Astrocyte (in vitro differentiated cells and primary cell): ENCODE results near the gene PKM. TPM values are rescaled to one million over a fixed set of nuclear protein-coding genes. Genes with fewer than 3 reads are reported as not detected.

ENCODE experiments used
- DNase-seq: peaks from one replicate; pipeline ENCODE4 v3.0.0-alpha.2; 2010; ENCODE audit warnings: low read depth
- FAIRE-seq: peaks from 2 replicates; lab custom pipeline; 2011; peaks lifted over from hg19 to GRCh38; lab: Jason Lieb, UNC
- H2AFZ ChIP-seq: 2 replicates; pipeline ENCODE4 v1.6.0; 2012; ENCODE audit warnings: low read depth, low read length, inconsistent platforms
- H3K27ac ChIP-seq: 2 replicates; pipeline ENCODE4 v1.5.1; 2011; ENCODE audit warnings: low read depth, low read length, inconsistent platforms
- H3K27me3 ChIP-seq: 2 replicates; pipeline ENCODE4 v1.6.0; 2011; ENCODE audit warnings: low read length, inconsistent platforms; ENCODE audit not compliant: insufficient read depth
- H3K36me3 ChIP-seq: 2 replicates; pipeline ENCODE4 v1.5.1; 2011; ENCODE audit warnings: low read length, inconsistent platforms; ENCODE audit not compliant: insufficient read depth
- H3K4me1 ChIP-seq: 2 replicates; pipeline ENCODE4 v1.5.1; 2011; ENCODE audit warnings: low read length, inconsistent platforms; ENCODE audit not compliant: insufficient read depth
- H3K4me2 ChIP-seq: 2 replicates; pipeline ENCODE4 v1.6.0; 2012; ENCODE audit warnings: low read length, inconsistent platforms
- H3K4me3 ChIP-seq: 2 replicates; pipeline ENCODE4 v1.5.1; 2011; ENCODE audit warnings: low read depth, mild to moderate bottlenecking, low read length, inconsistent platforms; ENCODE audit not compliant: insufficient read depth
- H3K79me2 ChIP-seq: 2 replicates; pipeline ENCODE4 v1.6.0; 2012; ENCODE audit warnings: mild to moderate bottlenecking, low read length, inconsistent platforms; ENCODE audit not compliant: insufficient read depth
- H3K9ac ChIP-seq: 2 replicates; pipeline ENCODE4 v1.6.0; 2012; ENCODE audit warnings: mild to moderate bottlenecking, low read length, inconsistent platforms
- H3K9me3 ChIP-seq: 2 replicates; pipeline ENCODE4 v1.5.1; 2012; ENCODE audit warnings: low read depth, mild to moderate bottlenecking, low read length, inconsistent platforms; ENCODE audit not compliant: insufficient read depth
- H4K20me1 ChIP-seq: 2 replicates; pipeline ENCODE4 v1.6.0; 2012; ENCODE audit warnings: low read length, inconsistent platforms; ENCODE audit not compliant: insufficient read depth
- H3K27ac Mint-ChIP-seq: one replicate; pipeline ENCODE4 v1.8.0; 2021; ENCODE audit warnings: mild to moderate bottlenecking, mixed read lengths; ENCODE audit not compliant: unreplicated experiment
- H3K27me3 Mint-ChIP-seq: one replicate; pipeline ENCODE4 v1.8.0; 2021; ENCODE audit warnings: low read depth, mixed read lengths; ENCODE audit not compliant: unreplicated experiment
- H3K36me3 Mint-ChIP-seq: one replicate; pipeline ENCODE4 v1.8.0; 2021; ENCODE audit warnings: low read depth, mixed read lengths; ENCODE audit not compliant: unreplicated experiment
- H3K4me1 Mint-ChIP-seq: one replicate; pipeline ENCODE4 v1.8.0; 2021; ENCODE audit warnings: low read depth, mixed read lengths; ENCODE audit not compliant: unreplicated experiment
- H3K4me3 Mint-ChIP-seq: one replicate; pipeline ENCODE4 v1.8.0; 2021; ENCODE audit warnings: mild to moderate bottlenecking, moderate library complexity, mixed read lengths; ENCODE audit not compliant: unreplicated experiment
- H3K9me3 Mint-ChIP-seq: one replicate; pipeline ENCODE4 v1.8.0; 2021; ENCODE audit warnings: mild to moderate bottlenecking, mixed read lengths; ENCODE audit not compliant: unreplicated experiment
- EZH2 ChIP-seq: IDR thresholded peaks from 2 replicates; pipeline ENCODE4 v1.6.1; 2012; ENCODE audit warnings: mild to moderate bottlenecking, low read length, inconsistent platforms; ENCODE audit not compliant: insufficient read depth
- total RNA-seq: library from RNA; stranded (reverse); gene quantifications from 2 replicates; pipeline ENCODE4 v1.2.1, GENCODE V29; 2021
- TF ChIP-seq, protein P1 (sequence below): IDR thresholded peaks from 2 replicates; pipeline ENCODE4 v1.5.1; 2011; ENCODE audit warnings: low read depth, mild to moderate bottlenecking, inconsistent platforms, low read length, moderate library complexity; ENCODE audit not compliant: insufficient read depth

Gene PKM
- total RNA-seq, 1 donor from 2014 or later, result 2,288 TPM

DNA sequence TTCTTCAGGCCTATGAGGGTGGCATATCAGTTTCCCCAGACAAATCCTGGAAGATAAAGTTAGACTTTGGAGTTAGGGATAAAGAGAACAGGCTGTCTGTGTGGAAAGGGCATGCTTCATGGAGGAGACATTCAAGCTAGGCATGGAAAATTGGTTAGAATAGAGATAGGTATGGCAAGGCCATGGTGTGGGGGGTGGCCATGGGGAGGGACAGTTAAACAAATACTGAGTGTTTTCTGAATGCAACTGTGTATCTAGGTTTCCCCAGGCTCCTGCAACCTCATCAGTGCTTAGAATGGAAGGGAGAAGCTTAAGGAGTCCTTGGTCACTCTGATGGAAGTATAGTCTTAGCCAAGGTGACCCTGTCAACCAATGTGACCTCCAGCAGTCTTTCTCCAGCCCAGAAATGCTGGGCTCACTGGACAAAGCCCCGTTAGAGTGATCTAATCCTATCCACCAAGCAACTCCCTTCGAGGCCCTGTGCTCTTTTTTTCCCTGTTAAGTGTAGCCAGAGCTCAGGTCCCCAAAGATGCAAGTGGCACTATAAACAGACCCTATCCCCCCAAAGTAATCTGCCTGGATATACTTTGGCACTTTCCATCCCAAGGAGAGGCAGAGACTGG, 5.5 kb upstream of the PKM start:
- Histone ChIP-seq H3K4me3 (peak overlapping the region; percentile 56), H3K27me3 (no peaks in the 10 kb centered on the region), H4K20me1 (no peaks in the 10 kb centered on the region), H3K9ac (peak overlapping the region; percentile 81), H3K4me2 (peak overlapping the region; percentile 81), H3K27ac (peak overlapping the region; percentile 98), H3K4me1 (peaks cover 31% of the 10 kb centered on the region), H3K9me3 (no peaks in the 10 kb centered on the region), H2AFZ (no peak overlapping the region), H3K36me3 (peaks cover 16% of the 10 kb centered on the region), H3K79me2 (peaks cover 20% of the 10 kb centered on the region)
- Mint-ChIP-seq H3K4me1 (peaks cover 44% of the 10 kb centered on the region), H3K36me3 (peaks cover 19% of the 10 kb centered on the region), H3K27ac (peak overlapping the region; percentile 100), H3K4me3 (peak overlapping the region; percentile 82), H3K27me3 (no peaks in the 10 kb centered on the region), H3K9me3 (no peaks in the 10 kb centered on the region)
- TF ChIP-seq, protein P1, sequence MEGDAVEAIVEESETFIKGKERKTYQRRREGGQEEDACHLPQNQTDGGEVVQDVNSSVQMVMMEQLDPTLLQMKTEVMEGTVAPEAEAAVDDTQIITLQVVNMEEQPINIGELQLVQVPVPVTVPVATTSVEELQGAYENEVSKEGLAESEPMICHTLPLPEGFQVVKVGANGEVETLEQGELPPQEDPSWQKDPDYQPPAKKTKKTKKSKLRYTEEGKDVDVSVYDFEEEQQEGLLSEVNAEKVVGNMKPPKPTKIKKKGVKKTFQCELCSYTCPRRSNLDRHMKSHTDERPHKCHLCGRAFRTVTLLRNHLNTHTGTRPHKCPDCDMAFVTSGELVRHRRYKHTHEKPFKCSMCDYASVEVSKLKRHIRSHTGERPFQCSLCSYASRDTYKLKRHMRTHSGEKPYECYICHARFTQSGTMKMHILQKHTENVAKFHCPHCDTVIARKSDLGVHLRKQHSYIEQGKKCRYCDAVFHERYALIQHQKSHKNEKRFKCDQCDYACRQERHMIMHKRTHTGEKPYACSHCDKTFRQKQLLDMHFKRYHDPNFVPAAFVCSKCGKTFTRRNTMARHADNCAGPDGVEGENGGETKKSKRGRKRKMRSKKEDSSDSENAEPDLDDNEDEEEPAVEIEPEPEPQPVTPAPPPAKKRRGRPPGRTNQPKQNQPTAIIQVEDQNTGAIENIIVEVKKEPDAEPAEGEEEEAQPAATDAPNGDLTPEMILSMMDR, result no peak
- TF ChIP-seq EZH2, result no peak
- FAIRE-seq (no peak), DNase-seq (no peak)

DNA sequence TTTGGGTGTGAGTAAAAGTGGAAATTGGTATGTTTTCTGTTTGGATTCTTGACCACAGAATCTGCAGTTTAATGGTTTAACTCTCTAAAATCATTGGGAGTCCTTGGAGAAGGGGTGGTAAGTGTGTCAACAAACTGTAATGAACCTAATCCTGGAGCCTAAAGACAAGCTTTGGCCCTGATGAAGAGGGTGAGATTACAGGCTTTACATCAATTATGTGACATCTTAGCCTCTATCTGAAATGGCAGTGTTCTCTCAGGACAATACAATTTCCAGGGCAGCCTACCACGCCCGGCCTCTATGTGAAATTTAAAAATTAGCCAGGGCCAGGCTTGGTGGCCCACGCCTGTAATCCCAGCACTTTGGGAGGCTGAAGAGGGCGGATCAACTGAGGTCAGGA, 4.3 kb upstream of the PKM start:
- Histone ChIP-seq H3K9me3 (no peaks in the 10 kb centered on the region), H3K27ac (no peak overlapping the region), H3K4me2 (no peak overlapping the region), H3K4me1 (peaks cover 31% of the 10 kb centered on the region), H3K79me2 (peaks cover 29% of the 10 kb centered on the region), H3K9ac (no peak overlapping the region), H3K36me3 (peaks cover 6% of the 10 kb centered on the region), H3K27me3 (no peaks in the 10 kb centered on the region), H2AFZ (no peak overlapping the region), H4K20me1 (peaks cover 4% of the 10 kb centered on the region), H3K4me3 (no peak overlapping the region)
- Mint-ChIP-seq H3K4me1 (peaks cover 44% of the 10 kb centered on the region), H3K27ac (peak overlapping the region; percentile 84), H3K27me3 (no peaks in the 10 kb centered on the region), H3K9me3 (no peaks in the 10 kb centered on the region), H3K4me3 (no peak overlapping the region), H3K36me3 (peaks cover 15% of the 10 kb centered on the region)
- DNase-seq, result no peak
- no peak for FAIRE-seq
- TF ChIP-seq EZH2, result no peak
- TF ChIP-seq, protein P1, result no peak

- Mint-ChIP-seq H3K4me3 (no peak overlapping the region), H3K27ac (no peak overlapping the region), H3K36me3 (peaks cover 19% of the 10 kb centered on the region), H3K4me1 (peaks cover 44% of the 10 kb centered on the region), H3K27me3 (no peaks in the 10 kb centered on the region), H3K9me3 (no peaks in the 10 kb centered on the region)
- Histone ChIP-seq H3K27me3 (no peaks in the 10 kb centered on the region), H3K27ac (no peak overlapping the region), H3K79me2 (peaks cover 44% of the 10 kb centered on the region), H3K9ac (no peak overlapping the region), H4K20me1 (peaks cover 15% of the 10 kb centered on the region), H3K36me3 (no peaks in the 10 kb centered on the region), H3K4me1 (peaks cover 38% of the 10 kb centered on the region), H3K4me2 (no peak overlapping the region), H3K4me3 (no peak overlapping the region), H2AFZ (no peak overlapping the region), H3K9me3 (no peaks in the 10 kb centered on the region)
- DNase-seq (no peak), FAIRE-seq (no peak)
- TF ChIP-seq EZH2, result no peak
- TF ChIP-seq, protein P1, result no peak
Observed at GRCh38 chr15:72233769-72234168, 2.8 kb upstream of the PKM start.
